Measurements from ENCODE around the gene CCDC13.

CCDC13 gene

DNA sequence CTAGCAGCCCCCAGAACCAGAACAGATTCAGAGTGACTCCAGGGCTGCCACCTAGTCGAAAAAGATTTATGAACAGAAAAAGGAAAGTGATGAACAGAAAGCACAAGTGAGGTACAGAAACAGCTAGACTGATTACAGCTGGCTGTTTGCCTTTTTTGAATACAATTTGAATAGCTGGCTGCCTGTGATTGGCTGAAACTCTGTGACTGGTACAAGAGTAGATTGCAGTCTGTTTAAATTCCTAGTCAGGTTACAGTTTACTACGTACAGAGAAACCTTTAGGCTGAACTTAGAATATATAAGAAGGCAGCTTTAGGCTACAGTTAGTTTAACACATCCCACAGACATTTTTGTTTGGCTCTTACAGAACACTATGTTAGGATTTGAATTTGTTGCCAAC, 10.0 kb downstream of the CCDC13 start:
- ATAC-seq, result peak; percentile 75
- TF ChIP-seq ZC3H10 (CRISPR knock-in tag; IDR thresholded peaks at IDR 0.05) (no peak), RARB (CRISPR knock-in tag; IDR thresholded peaks at IDR 0.05) (no peak), CREB5 (CRISPR knock-in tag; IDR thresholded peaks at IDR 0.05; ENCODE audit: low read depth) (no peak), ESRRG (CRISPR knock-in tag; IDR thresholded peaks at IDR 0.05) (no peak), GLIS3 (CRISPR knock-in tag; IDR thresholded peaks at IDR 0.05) (no peak), BACH2 (CRISPR knock-in tag; IDR thresholded peaks at IDR 0.05; ENCODE audit: borderline replicate concordance) (no peak)

GRCh38 chr3:42762046-42762724, 10.9 kb downstream of the CCDC13 start:
- no peak for ATAC-seq
- no peak for TF ChIP-seq ZNF8 (CRISPR knock-in tag; IDR thresholded peaks at IDR 0.05)
- no peak for TF ChIP-seq CREB5 (CRISPR knock-in tag; IDR thresholded peaks at IDR 0.05; ENCODE audit: low read depth)
- no peak for TF ChIP-seq ISL1 (CRISPR knock-in tag; IDR thresholded peaks at IDR 0.05)
- no peak for TF ChIP-seq TOX (CRISPR knock-in tag; IDR thresholded peaks at IDR 0.05; ENCODE audit: borderline replicate concordance)
- no peak for TF ChIP-seq TSHZ2 (CRISPR knock-in tag; IDR thresholded peaks at IDR 0.05)
- no peak for TF ChIP-seq SNAI2 (CRISPR knock-in tag; IDR thresholded peaks at IDR 0.05)
- TF ChIP-seq, protein P1, sequence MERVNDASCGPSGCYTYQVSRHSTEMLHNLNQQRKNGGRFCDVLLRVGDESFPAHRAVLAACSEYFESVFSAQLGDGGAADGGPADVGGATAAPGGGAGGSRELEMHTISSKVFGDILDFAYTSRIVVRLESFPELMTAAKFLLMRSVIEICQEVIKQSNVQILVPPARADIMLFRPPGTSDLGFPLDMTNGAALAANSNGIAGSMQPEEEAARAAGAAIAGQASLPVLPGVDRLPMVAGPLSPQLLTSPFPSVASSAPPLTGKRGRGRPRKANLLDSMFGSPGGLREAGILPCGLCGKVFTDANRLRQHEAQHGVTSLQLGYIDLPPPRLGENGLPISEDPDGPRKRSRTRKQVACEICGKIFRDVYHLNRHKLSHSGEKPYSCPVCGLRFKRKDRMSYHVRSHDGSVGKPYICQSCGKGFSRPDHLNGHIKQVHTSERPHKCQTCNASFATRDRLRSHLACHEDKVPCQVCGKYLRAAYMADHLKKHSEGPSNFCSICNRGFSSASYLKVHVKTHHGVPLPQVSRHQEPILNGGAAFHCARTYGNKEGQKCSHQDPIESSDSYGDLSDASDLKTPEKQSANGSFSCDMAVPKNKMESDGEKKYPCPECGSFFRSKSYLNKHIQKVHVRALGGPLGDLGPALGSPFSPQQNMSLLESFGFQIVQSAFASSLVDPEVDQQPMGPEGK (CRISPR knock-in tag; IDR thresholded peaks at IDR 0.05; ENCODE audit: borderline replicate concordance), result no peak
- TF ChIP-seq GLIS3 (CRISPR knock-in tag; IDR thresholded peaks at IDR 0.05), result no peak
- TF ChIP-seq BACH2 (CRISPR knock-in tag; IDR thresholded peaks at IDR 0.05; ENCODE audit: borderline replicate concordance), result no peak
- no peak for TF ChIP-seq ZC3H10 (CRISPR knock-in tag; IDR thresholded peaks at IDR 0.05)
- TF ChIP-seq CSDC2 (CRISPR knock-in tag; IDR thresholded peaks at IDR 0.05), result no peak
- TF ChIP-seq ZFP3 (CRISPR knock-in tag; IDR thresholded peaks at IDR 0.05), result no peak
- no peak for TF ChIP-seq PPARA (CRISPR knock-in tag; IDR thresholded peaks at IDR 0.05; ENCODE audit: borderline replicate concordance)
- no peak for TF ChIP-seq RARB (CRISPR knock-in tag; IDR thresholded peaks at IDR 0.05)
- no peak for TF ChIP-seq POU6F1 (CRISPR knock-in tag; IDR thresholded peaks at IDR 0.05; ENCODE audit: borderline replicate concordance, low read depth)
- TF ChIP-seq ZFP30 (CRISPR knock-in tag; IDR thresholded peaks at IDR 0.05), result no peak

DNA sequence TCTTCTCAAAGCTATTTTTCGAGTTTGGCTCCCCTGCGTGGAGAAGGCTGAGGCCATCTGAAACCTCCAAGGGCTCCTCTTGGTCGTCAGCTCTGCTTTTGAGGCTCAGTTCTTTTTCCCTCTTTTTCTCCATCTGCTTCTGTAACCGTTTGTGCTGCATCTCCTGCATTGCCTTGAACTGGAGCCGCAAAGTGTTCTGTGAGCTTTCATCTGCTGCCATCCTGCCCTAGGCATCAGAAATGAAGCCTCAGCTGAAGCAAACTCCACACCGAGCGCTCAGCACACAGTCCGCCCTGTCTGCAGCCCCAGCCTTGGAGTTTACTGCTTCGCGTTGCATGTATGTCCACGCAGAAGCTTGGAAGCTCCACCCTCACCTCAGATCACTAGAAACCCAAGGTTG, 14.9 kb downstream of the CCDC13 start:
- TF ChIP-seq, protein P2, sequence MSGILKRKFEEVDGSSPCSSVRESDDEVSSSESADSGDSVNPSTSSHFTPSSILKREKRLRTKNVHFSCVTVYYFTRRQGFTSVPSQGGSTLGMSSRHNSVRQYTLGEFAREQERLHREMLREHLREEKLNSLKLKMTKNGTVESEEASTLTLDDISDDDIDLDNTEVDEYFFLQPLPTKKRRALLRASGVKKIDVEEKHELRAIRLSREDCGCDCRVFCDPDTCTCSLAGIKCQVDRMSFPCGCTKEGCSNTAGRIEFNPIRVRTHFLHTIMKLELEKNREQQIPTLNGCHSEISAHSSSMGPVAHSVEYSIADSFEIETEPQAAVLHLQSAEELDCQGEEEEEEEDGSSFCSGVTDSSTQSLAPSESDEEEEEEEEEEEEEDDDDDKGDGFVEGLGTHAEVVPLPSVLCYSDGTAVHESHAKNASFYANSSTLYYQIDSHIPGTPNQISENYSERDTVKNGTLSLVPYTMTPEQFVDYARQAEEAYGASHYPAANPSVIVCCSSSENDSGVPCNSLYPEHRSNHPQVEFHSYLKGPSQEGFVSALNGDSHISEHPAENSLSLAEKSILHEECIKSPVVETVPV (CRISPR knock-in tag; IDR thresholded peaks at IDR 0.05), result no peak
- TF ChIP-seq CREB5 (CRISPR knock-in tag; IDR thresholded peaks at IDR 0.05; ENCODE audit: low read depth) (no peak), ZNF8 (CRISPR knock-in tag; IDR thresholded peaks at IDR 0.05) (no peak), PPARA (CRISPR knock-in tag; IDR thresholded peaks at IDR 0.05; ENCODE audit: borderline replicate concordance) (no peak), TSHZ2 (CRISPR knock-in tag; IDR thresholded peaks at IDR 0.05) (no peak), ZFP3 (CRISPR knock-in tag; IDR thresholded peaks at IDR 0.05) (no peak), GLIS3 (CRISPR knock-in tag; IDR thresholded peaks at IDR 0.05) (no peak), ZNF70 (CRISPR knock-in tag; IDR thresholded peaks at IDR 0.05) (no peak)
- ATAC-seq, result no peak
